Measurements from ENCODE around the gene OXGR1. TPM values are rescaled to one million over a fixed set of nuclear protein-coding genes. Genes with fewer than 3 reads are reported as not detected.

The OXGR1 gene
- not detected in 2 replicates for polyA plus RNA-seq (2011; rRNA removed)
- polyA minus RNA-seq (2011; rRNA and poly(A)+ RNA removed): not detected in 2 replicates

- DNase-seq (ENCODE audit: low read depth, low spot score): no peak
- Histone ChIP-seq H3K4me3 (ENCODE audit: low read depth, low read length) (peak within 1 kb of the TSS; percentile 39), H3K9me3 (ENCODE audit: control insufficient read depth, insufficient read depth, low read length) (no peaks in the 10 kb centered on the region), H3K27ac (ENCODE audit: low read depth, low read length) (no peak within 1 kb of the TSS), H3K27me3 (ENCODE audit: control insufficient read depth, insufficient read depth, low read length) (peaks cover 28% of the 10 kb centered on the region)
- ChIA-PET CTCF (interaction anchor here (1.0 kb wide), 1 partner anchor 11 kb away, joined by 3 read pairs; no protein-coding TSS in a partner anchor), POLR2A (no interaction called here)
- TF ChIP-seq, protein P1, sequence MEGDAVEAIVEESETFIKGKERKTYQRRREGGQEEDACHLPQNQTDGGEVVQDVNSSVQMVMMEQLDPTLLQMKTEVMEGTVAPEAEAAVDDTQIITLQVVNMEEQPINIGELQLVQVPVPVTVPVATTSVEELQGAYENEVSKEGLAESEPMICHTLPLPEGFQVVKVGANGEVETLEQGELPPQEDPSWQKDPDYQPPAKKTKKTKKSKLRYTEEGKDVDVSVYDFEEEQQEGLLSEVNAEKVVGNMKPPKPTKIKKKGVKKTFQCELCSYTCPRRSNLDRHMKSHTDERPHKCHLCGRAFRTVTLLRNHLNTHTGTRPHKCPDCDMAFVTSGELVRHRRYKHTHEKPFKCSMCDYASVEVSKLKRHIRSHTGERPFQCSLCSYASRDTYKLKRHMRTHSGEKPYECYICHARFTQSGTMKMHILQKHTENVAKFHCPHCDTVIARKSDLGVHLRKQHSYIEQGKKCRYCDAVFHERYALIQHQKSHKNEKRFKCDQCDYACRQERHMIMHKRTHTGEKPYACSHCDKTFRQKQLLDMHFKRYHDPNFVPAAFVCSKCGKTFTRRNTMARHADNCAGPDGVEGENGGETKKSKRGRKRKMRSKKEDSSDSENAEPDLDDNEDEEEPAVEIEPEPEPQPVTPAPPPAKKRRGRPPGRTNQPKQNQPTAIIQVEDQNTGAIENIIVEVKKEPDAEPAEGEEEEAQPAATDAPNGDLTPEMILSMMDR (IDR thresholded peaks at IDR 0.05; ENCODE audit: low read depth, low read length): no peak
These were observed at the start of gene OXGR1 for GRCh38 chr13:96994017-96994857. OXGR1 (minus strand) TSS chr13:96994476; CDS start chr13:96987759, 6,717 bp downstream.

DNA sequence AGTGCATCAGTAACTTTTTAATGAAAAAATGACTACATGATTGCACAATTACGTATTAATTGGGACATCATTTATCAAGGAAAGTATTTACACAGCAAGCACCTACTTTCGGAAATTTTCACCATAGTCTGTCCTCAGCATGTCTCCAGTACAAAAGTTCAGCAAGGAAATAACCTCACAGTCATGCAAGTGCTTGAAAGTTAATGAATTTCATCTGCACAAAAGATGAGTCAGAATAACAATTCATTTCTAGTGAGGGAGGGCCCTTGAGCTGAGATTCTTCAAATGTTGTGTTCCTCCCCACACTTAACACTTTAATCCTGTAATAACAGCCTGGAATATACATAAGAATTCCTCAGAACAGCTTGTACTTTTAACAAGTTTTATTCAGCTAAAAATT lies 49.0 kb upstream of the OXGR1 start:
- Histone ChIP-seq H3K4me3 (ENCODE audit: low read depth, low read length) (no peak overlapping the region), H3K27ac (ENCODE audit: low read depth, low read length) (no peak overlapping the region), H3K27me3 (ENCODE audit: control insufficient read depth, insufficient read depth, low read length) (no peaks in the 10 kb centered on the region), H3K9me3 (ENCODE audit: control insufficient read depth, insufficient read depth, low read length) (no peaks in the 10 kb centered on the region)
- ChIA-PET CTCF (interaction anchor here (1.8 kb wide), 1 partner anchor 25 kb away, joined by 7 read pairs; no protein-coding TSS in a partner anchor), POLR2A (no interaction called here)
- no peak for DNase-seq (ENCODE audit: low read depth, low spot score)
- TF ChIP-seq, protein P1 (IDR thresholded peaks at IDR 0.05; ENCODE audit: low read depth, low read length): no peak

DNA sequence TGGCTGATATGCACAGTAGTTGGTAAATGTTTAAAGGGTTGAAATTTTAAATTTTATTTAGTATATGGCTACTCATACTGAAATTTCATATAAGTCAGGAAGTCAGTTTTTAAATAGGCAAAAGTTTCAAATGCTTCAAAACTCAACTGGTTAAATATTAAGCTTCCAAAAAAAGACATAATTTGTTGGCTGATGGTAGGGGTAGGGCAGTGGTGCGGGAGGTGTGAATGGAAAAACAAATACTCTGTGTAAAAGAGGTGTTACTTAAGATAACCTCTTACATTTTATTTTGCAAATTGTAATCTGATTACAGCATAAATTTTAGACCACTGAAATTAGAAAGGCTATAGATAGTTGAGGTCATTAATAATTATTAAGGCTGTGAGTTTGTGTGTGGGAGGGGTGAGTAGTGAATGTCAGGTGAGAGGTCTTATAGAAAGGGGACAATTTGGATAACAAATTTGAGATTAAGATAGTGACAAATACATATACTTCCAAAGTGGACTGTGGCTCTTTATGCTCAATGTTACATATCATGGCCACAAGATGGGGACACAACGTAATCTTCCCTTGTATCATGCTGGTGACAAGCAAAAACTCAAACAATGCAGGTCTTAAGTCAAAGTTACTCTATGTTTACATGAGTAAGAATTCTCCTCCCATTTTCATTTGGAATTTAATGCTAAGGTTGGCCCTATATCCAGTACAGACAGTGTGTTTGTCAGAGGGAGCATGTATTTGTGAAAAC lies 36.6 kb upstream of the OXGR1 start:
- TF ChIP-seq, protein P1 (IDR thresholded peaks at IDR 0.05; ENCODE audit: low read depth, low read length): 0 out of 2 replicates have a peak, but pooled peaks have one; percentile 11
- H3K4me3 ChIP-seq (ENCODE audit: low read depth, low read length): no peak overlapping the region
- H3K27ac ChIP-seq (ENCODE audit: low read depth, low read length): no peak overlapping the region
- ChIA-PET CTCF (interaction anchor here (0.6 to 0.7 kb wide), 4 partner anchors 12 to 521 kb away, joined by 3 to 5 read pairs (median 3); no protein-coding TSS in a partner anchor), POLR2A (no interaction called here)
- no peaks in the 10 kb centered on the region for H3K27me3 ChIP-seq (ENCODE audit: control insufficient read depth, insufficient read depth, low read length)
- DNase-seq (ENCODE audit: low read depth, low spot score): peak; percentile 4
- no peaks in the 10 kb centered on the region for H3K9me3 ChIP-seq (ENCODE audit: control insufficient read depth, insufficient read depth, low read length)

- CTCF ChIA-PET: interaction anchor here (0.6 to 1.4 kb wide), 13 partner anchors 8 to 732 kb away, joined by 3 to 10 read pairs (median 3); no protein-coding TSS in a partner anchor
- Histone ChIP-seq H3K4me3 (ENCODE audit: low read depth, low read length) (no peak overlapping the region), H3K9me3 (ENCODE audit: control insufficient read depth, insufficient read depth, low read length) (no peaks in the 10 kb centered on the region), H3K27me3 (ENCODE audit: control insufficient read depth, insufficient read depth, low read length) (no peaks in the 10 kb centered on the region), H3K27ac (ENCODE audit: low read depth, low read length) (no peak overlapping the region)
- no peak for DNase-seq (ENCODE audit: low read depth, low spot score)
- TF ChIP-seq, protein P1 (IDR thresholded peaks at IDR 0.05; ENCODE audit: low read depth, low read length): peak; percentile 88
- POLR2A ChIA-PET: no interaction called here
These were observed 34.4 kb upstream of the OXGR1 start for GRCh38 chr13:97028441-97029299.
